ENCODE results near the gene SCARB1.

The SCARB1 gene

DNA sequence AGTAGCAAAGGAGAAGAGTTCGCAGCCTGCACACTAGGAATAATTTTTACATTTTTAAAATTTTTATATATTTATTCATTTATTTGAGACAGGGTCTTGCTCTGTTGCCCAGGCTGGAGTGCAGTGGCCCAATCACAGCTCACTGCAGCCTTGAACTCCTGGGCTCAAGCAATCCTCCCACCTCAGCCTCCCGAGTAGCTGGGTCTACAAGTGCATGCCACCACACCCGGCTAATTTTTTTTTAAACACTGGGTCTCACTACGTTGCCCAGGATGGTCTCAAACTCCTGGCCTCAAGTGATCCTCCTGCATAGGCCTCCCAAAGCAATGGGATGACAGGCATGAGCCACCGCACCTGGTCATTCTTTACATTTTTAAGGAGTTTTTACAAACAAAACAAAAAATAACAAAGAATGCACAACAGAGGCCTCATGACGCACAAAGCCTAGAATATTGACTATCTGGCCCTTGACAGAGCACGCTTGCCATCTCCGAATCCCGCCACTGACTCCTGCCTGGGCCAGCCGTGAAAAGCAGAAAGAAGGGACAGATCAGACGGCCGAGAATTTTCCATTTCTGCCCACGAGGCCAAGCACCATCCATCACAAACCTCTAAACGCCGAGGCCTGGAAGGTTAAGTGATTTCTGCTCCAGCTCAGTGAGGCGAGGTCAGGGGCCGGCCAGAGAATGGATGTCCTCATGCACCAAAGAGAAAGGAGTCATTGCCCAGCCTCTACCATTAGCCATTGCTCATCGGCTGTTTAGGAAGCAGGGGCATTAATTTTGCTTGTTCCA lies 120.0 kb downstream of the SCARB1 start:
- peak in 1 of 14 donors; percentile 10 for DNase-seq

- no peak for DNase-seq
These were observed 121.0 kb downstream of the SCARB1 start for GRCh38 chr12:124742678-124743077.

DNA sequence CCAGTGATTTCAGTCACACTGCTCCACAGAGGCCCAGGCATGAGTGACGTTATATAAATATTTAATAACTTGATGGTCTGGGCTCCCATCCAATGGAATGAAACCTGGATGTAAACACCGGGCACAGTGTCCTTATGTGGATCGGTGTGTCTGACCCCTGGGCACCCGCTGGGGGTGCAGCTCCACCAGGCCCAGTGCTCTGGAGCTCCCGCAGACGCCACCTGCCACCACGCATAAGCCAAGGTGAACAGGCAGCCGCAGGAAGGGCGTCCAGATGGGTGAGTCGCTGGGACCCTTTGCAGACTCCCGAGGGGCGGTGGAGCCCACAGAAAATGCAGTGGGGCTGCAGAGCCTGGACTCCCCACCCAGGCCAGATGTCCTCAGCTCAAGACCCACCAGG lies 121.6 kb downstream of the SCARB1 start:
- no peak for DNase-seq

GRCh38 chr12:124741211-124741610 lies 122.5 kb downstream of the SCARB1 start:
- no peak for DNase-seq

DNA sequence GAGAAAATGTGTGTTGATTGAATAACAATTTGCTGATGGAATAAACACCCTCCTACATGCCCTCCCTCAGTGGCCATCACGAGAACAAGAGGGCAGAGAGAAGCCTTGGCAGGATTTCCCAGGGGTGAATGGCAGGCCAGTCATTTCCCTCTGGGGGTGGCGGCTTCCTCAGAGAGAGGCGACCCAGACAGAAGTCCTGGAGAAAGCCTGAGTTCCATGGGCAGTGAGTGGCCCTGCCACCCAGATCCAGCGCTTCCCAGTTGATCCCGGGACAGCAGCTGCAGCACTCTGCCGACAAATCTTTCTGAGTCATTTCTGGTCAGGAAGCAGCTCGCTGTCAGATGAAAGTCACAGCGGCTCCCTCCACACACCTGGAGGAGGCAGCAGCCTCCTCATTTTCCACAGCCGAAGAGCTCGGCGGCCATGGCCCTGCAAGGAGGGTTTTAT lies 123.0 kb downstream of the SCARB1 start:
- DNase-seq, result peak in 9 of 14 donors; percentile 9 to 79 (median 48)

DNA sequence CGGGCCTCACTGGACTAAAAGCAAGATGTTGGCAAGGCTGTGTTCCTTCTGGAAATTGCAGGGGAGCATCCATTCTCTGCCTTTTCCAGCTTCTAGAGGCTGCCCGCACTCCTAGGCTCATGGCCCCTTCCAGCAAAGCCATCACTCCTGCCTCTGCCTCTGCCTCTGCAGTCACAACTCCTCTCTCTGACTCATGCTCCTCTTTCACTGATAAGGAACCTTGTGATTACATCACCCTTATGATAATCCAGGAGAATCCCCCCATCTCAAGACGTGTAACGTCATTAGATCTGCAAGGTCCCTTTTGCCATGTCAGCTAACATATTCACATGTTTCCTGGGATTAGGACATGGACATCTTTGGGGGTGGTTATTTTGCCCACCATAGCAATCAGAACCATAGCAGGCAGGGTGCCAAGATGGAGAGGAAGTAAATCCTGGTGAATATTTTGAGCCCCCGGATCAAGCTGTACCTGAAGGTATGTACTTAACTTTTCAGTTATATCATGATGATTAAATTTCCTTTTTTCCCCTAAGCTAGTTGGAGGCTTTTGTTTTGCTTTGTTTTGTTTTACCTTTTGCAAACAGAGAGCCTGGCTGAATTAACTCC lies 123.6 kb downstream of the SCARB1 start:
- DNase-seq, result no peak

DNA sequence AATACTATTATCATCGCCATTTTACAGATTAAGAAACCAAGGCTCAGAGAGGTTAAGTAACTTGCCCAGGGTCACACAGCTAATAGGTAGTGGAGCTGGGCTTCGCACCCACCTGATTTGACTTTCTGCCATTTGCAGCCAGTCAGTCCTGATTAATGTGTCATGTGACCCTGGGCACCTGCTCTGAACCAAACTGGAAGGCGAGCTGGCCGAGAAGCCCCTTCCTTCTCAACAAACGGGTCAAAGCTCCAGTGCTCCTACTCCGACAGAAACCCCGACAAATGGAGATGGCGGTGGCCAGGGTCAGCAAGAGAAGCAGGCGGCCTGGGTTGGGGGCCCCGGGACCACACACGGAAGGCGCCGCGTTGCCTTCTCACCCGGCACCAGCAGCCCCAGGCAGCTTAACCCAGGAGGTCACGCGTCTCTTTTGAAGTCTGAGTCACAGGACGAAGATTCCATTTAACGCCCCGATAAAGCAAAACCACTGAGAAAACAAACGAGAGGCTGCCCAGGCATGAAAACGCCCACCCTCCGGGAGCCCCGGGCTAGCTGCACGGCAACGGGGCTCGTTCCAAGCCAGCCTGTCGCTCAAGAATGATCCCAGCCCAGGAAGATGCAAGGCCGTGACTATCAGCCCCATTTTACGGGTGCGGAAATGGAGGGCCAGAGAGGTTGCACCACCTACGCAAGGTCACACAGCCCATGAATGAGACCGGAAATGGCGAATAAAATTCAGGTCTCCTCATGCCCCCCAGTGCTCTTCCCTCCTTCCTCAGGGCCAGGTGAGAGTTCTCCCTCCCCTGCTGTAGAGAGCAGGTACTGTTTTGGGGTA lies 124.8 kb downstream of the SCARB1 start:
- DNase-seq, result no peak

DNA sequence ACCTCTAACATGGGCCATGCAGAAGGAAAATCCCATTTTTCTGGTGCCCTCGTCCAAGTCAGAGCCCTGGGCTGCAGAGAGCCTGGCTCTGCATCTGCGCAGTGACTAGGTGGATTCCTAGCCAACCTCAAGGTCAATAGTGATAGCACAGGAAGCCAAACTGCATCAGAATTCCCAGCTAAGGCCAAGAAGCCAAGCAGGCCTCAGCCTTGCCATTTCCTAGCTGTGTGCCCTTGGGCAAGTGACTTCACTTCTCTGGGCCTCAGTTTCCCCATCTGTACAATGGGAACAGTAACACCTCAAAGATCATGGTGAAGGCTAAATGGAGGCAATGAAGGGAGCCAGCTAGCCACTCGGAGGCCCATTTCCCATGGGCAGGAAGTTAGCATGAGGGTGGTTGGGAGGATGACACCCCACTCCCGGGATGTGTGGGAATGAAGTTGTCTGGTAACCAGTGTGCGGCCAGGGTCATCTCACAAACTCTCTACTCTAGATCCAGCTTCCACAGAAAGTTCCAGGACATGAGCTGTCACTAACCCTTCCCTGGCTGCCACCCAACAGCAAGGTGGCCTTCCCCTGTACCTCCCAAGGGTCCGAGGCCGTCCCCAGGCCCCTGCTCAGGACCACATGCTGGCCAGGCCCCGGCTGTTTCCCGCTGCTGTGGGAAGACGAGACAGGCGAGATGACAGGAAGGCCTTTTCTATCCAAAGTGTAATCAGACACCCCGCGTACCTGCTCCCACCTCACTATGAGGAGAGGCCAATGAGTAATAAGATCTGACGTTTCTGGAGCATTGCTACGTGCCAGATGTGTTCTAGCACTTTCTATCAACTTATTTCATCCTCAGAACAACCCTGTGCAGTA lies 125.7 kb downstream of the SCARB1 start:
- no peak for DNase-seq

GRCh38 chr12:124737040-124737419 lies 126.6 kb downstream of the SCARB1 start:
- DNase-seq, result no peak

DNA sequence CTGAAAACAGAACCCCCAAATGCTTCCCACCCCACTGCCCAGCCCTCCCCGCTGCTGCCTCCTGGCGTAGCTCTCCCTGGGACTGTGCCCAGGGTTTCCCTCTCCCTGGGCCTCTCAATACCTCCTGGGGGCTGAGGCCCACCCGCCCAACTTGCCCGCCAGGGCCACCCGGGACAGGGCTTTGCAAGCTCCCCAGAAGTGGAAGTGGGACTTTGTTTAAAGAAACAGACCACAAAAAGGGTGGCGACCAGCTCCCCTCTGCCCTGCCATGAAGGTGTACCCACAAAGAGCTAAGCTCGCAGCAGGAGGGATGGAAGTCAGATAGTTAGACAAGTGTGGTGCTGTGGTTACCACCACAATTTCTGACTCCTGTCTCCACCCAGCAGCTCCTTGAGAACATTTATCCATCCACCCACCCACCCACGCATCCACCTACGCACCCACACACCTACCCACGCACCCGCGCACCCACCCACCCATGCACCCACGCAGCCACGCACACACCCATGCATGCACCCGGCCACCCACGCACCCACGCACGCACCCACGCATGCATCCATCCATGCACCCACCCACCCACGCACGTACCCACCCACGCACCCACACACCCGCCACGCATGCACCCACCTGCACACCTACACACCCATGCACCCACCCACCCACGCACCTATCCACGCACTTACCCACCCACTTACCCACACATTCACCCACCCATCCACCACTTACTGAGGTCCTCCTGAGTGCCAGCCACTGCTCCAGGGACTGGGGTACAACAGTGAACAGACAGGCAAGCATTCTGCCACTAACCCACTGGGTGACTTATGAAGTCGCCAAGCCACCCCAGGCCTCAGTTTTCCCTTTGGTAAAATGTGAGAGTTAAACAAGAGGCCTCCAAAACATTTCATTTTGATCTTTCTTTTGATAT lies 127.3 kb downstream of the SCARB1 start:
- no peak for DNase-seq

- DNase-seq, result peak in 5 of 14 donors; percentile 26 to 39 (median 37)
These were observed 129.4 kb downstream of the SCARB1 start for GRCh38 chr12:124734224-124734788.

GRCh38 chr12:124733086-124733485 lies 130.6 kb downstream of the SCARB1 start:
- no peak for DNase-seq

GRCh38 chr12:124732275-124733075 lies 131.2 kb downstream of the SCARB1 start:
- DNase-seq, result no peak

- no peak for DNase-seq
These were observed 131.8 kb downstream of the SCARB1 start for GRCh38 chr12:124731869-124732268.

DNA sequence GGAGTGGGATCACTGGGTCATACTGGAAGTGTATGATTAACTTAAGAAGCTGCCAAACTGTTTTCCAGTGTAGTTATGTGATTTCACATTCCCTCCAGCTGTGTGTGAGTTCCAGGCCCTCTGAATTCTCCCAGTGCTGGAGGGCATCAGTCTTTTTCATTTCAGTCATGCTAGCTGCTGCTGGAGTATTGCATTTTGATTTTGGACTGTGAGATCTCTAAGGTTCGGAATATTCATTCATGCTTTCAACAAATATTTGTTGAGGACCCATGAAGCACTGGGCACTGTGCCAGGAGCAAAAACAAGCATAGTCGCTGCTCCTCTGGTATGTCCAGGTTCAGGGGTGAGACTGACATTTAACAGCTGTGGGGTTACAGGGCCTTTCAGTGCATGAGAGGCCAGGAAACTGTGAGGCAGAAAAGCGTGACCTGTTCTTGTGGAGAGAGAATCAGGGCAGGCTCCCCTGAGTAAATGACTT lies 133.2 kb downstream of the SCARB1 start:
- DNase-seq, result no peak

DNA sequence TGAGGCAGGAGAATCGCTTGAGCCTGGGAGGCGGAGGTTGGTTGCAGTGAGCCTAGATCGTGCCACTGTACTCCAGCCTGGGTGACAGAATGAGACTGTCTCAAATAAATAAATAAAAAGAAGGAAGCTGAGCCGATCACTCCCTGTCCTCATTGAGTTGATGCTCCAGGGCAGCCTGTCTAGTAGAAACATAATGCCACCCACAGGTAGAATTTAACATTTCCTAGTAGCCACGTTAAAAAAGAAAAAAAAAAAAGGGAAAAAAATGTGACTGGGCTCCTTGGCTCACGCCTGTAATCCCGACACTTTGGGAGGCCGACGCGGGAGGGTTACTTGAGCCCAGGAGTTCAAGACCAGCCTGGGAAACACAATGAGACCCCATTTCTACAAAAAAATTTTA lies 135.7 kb downstream of the SCARB1 start:
- no peak for DNase-seq

DNA sequence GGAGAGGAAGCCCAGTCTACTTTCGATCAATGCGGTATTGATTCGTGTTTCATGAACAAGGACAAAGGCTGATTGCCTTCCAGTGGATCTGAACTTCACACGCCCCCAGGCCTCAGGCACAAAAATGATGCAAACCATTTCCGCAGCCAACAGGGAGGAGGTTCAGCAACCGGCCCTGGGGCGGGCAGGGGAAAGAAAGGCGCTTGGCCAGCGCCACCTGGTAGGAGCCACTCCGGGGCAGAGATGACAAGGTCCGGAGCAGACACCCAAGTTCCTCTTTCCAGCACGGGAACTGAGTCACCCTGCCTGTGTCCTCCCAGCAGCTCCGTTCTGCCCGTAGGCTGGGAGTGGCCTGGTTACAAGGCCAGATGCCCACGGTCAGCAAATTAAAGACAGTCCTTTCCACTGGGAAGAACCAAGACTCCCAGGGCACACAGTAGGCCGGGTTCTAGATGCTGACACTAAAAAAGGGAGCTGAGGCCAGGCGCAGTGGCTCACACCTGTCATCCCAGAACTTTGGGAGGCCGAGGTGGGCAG lies 136.3 kb downstream of the SCARB1 start:
- DNase-seq, result peak in 10 of 14 donors; percentile 29 to 90 (median 55)

Measured in C1 segment of cervical spinal cord (tissue), 14 donors.